SU-DHL-6 (cell line): ENCODE results near the gene MEI1.

Source experiments
- H2AFZ ChIP-seq: fragments of 200-600 bp; sonication (generic); 2 replicates; pipeline ENCODE4 v1.6.1; 2014; ENCODE audit warnings: low read depth, mild to moderate bottlenecking, moderate library complexity, mixed read lengths, antibody characterized with exemption, low read length; ENCODE audit not compliant: severe bottlenecking
- H3F3A ChIP-seq: fragments of 200-600 bp; shearing (Covaris generic); 2 replicates; pipeline ENCODE4 v1.6.0; 2016; ENCODE audit warnings: antibody characterized with exemption, mild to moderate bottlenecking; ENCODE audit not compliant: insufficient read depth
- H3K27ac ChIP-seq: fragments of 200-600 bp; sonication (generic); 2 replicates; pipeline ENCODE4 v1.5.1; 2016; ENCODE audit warnings: low read depth, mild to moderate bottlenecking, low read length, moderate library complexity, mixed read lengths
- H3K27me3 ChIP-seq: fragments of 200-600 bp; sonication (generic), shearing (Covaris generic); 2 replicates; pipeline ENCODE4 v1.6.0; 2014; ENCODE audit warnings: mild to moderate bottlenecking, low read length
- H3K36me3 ChIP-seq: fragments of 200-600 bp; sonication (generic); 2 replicates; pipeline ENCODE4 v1.6.1; 2014; ENCODE audit warnings: mild to moderate bottlenecking, low read length, mixed read lengths
- H3K4me2 ChIP-seq: fragments of 300-600, 200-600 bp; shearing (Covaris generic), sonication (generic); 2 replicates; pipeline ENCODE4 v1.6.0; 2014; ENCODE audit warnings: low read length, low read depth, mild to moderate bottlenecking; ENCODE audit not compliant: poor library complexity, severe bottlenecking
- H3K4me3 ChIP-seq: fragments of 200-600 bp; sonication (generic); 2 replicates; pipeline ENCODE4 v1.5.1; 2014; ENCODE audit warnings: antibody characterized with exemption, low read length, mild to moderate bottlenecking, mixed read lengths; ENCODE audit not compliant: insufficient read depth, poor library complexity, severe bottlenecking
- H3K79me2 ChIP-seq: fragments of 200-600 bp; sonication (generic); 2 replicates; pipeline ENCODE4 v1.6.1; 2014; ENCODE audit warnings: mild to moderate bottlenecking, low read length, moderate library complexity; ENCODE audit not compliant: insufficient read depth
- H3K9ac ChIP-seq: fragments of 200-600 bp; sonication (generic); 2 replicates; pipeline ENCODE4 v1.7.0; 2014; ENCODE audit warnings: mild to moderate bottlenecking, low read length
- H3K9me2 ChIP-seq: fragments of 200-600 bp; sonication (generic); replicated peaks from 2 replicates; pipeline ENCODE4 v1.6.1; 2014; ENCODE audit warnings: low read length; ENCODE audit not compliant: insufficient read depth
- H3K9me3 ChIP-seq: fragments of 200-600 bp; sonication (generic); 2 replicates; pipeline ENCODE4 v1.6.1; 2014; ENCODE audit warnings: low read length, mixed read lengths; ENCODE audit not compliant: insufficient read depth
- H4K20me1 ChIP-seq: fragments of 200-600 bp; sonication (generic); 2 replicates; pipeline ENCODE4 v1.6.1; 2014; ENCODE audit warnings: low read depth, mild to moderate bottlenecking, antibody characterized with exemption, low read length, moderate library complexity, mixed read lengths
- EZH2phosphoT487 ChIP-seq: fragments of 200-600 bp; sonication (generic), shearing (Covaris generic); conservative IDR thresholded peaks from 2 replicates; pipeline ENCODE4 v1.6.1; 2018; ENCODE audit warnings: mild to moderate bottlenecking, antibody characterized with exemption, low read length, moderate library complexity, mixed read lengths
- TF ChIP-seq, protein P1 (sequence below): fragments of 200-600 bp; sonication (generic); IDR thresholded peaks from one replicate; pipeline ENCODE4 v1.5.1; 2017; ENCODE audit warnings: antibody characterized with exemption, mild to moderate bottlenecking, low read length, moderate library complexity; ENCODE audit not compliant: insufficient read depth, poor library complexity, severe bottlenecking

Gene MEI1

DNA sequence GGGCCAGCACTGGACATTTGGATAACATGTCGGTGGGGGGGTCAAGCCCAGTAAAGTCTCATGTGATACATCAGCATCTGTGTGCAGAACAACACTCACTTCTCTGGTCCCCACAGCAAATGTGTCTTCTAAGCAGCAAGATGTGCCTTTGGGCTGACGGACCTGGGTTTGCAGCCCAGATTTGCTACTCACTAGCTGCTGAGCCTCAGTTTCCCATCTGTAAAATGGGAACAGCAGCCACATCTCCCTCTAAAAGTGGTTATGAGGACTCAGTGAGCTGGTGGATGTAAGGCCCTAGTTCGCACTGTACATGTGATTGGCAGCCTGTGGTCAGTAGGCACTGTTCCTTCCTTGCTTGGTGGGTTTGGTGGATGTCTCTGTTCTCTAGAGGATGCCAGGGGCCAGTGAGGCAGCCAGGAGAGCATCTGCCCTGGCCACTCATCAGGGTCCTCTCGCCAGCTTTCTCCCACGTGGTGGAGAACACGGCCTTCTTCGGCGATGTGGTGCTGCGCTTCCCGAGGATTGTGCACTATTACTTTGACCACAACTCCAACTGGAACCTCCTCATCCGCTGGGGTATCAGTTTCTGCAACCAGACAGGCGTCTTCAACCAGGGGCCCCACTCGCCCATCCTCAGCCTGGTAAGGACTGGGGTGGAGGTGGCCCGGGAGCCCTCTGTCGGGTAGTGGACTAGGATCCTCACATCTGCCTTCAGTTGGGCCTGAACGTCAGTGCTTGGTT lies 113.7 kb downstream of the MEI1 start:
- TF ChIP-seq, protein P1, sequence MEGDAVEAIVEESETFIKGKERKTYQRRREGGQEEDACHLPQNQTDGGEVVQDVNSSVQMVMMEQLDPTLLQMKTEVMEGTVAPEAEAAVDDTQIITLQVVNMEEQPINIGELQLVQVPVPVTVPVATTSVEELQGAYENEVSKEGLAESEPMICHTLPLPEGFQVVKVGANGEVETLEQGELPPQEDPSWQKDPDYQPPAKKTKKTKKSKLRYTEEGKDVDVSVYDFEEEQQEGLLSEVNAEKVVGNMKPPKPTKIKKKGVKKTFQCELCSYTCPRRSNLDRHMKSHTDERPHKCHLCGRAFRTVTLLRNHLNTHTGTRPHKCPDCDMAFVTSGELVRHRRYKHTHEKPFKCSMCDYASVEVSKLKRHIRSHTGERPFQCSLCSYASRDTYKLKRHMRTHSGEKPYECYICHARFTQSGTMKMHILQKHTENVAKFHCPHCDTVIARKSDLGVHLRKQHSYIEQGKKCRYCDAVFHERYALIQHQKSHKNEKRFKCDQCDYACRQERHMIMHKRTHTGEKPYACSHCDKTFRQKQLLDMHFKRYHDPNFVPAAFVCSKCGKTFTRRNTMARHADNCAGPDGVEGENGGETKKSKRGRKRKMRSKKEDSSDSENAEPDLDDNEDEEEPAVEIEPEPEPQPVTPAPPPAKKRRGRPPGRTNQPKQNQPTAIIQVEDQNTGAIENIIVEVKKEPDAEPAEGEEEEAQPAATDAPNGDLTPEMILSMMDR = no peak
- TF ChIP-seq EZH2phosphoT487 = no peak
- H2AFZ ChIP-seq = no peak overlapping the region
- no peaks in the 10 kb centered on the region for H4K20me1 ChIP-seq
- no peaks in the 10 kb centered on the region for H3K36me3 ChIP-seq
- H3K79me2 ChIP-seq = no peaks in the 10 kb centered on the region
- H3K9ac ChIP-seq = no peak overlapping the region
- no peak overlapping the region for H3K27ac ChIP-seq
- H3K4me3 ChIP-seq = no peak overlapping the region
- no peaks in the 10 kb centered on the region for H3K9me3 ChIP-seq
- H3K27me3 ChIP-seq = no peaks in the 10 kb centered on the region
- no peaks in the 10 kb centered on the region for H3K9me2 ChIP-seq
- H3K4me2 ChIP-seq = no peak overlapping the region
- H3F3A ChIP-seq = no peaks in the 10 kb centered on the region

DNA sequence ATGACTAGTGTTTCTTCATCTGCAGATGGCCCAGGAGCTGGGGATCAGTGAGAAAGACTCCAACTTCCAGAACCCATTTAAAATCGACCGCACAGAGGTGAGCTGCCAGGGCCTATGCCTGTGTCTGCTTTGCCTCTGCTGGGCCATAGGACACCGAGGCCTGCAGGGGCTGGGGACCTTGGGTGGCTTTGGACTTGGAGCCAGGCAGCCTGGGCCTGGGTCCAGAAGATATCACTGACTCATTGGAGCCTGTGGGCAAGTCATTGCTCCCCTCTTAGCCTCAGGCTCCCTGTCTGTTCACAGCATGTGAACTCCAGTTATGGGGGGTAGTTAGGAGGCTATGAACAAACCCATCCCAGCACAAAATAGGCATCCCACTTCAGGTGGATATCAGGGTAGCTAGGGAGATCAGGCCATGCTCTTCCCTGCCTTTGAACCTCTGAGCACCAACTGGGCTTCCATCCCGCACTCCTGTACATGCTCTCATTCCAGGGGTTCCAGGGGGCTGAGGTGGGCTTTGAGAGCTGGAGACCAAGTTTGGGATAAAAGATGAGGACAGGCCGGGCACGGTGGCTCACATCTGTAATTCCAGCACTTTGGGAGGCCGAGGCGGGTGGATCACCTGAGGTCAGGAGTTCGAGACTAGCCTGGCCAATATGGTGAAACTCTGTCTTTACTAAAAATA lies 114.6 kb downstream of the MEI1 start:
- H3F3A ChIP-seq = no peaks in the 10 kb centered on the region
- no peaks in the 10 kb centered on the region for H3K79me2 ChIP-seq
- no peaks in the 10 kb centered on the region for H3K9me3 ChIP-seq
- TF ChIP-seq EZH2phosphoT487 = no peak
- TF ChIP-seq, protein P1 = no peak
- no peak overlapping the region for H3K9ac ChIP-seq
- H3K4me2 ChIP-seq = no peak overlapping the region
- H3K9me2 ChIP-seq = no peaks in the 10 kb centered on the region
- H3K27me3 ChIP-seq = no peaks in the 10 kb centered on the region
- no peak overlapping the region for H2AFZ ChIP-seq
- no peaks in the 10 kb centered on the region for H4K20me1 ChIP-seq
- H3K4me3 ChIP-seq = no peak overlapping the region
- H3K27ac ChIP-seq = no peak overlapping the region
- no peaks in the 10 kb centered on the region for H3K36me3 ChIP-seq

DNA sequence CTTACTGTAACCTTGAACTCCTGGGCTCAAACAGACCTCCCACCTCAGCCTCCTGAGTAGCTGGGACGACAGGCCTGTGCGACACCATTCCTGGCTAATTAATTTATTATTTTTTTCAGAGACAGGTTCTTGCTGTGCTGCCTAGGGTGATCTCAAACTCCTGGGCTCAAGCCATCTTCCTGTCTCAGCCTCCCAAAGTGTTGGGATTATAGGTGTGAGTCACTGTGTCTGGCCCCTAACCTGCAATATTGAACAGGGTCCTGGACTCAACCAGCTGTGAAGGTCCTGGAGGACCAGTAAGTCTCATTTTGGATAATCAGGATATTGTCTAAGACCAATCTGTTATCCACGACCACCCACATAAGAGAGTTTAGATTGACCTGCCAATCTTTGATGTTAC lies 116.4 kb downstream of the MEI1 start:
- no peaks in the 10 kb centered on the region for H4K20me1 ChIP-seq
- no peaks in the 10 kb centered on the region for H3K36me3 ChIP-seq
- H3K27me3 ChIP-seq = no peaks in the 10 kb centered on the region
- H3K79me2 ChIP-seq = no peaks in the 10 kb centered on the region
- no peak overlapping the region for H2AFZ ChIP-seq
- H3K27ac ChIP-seq = no peak overlapping the region
- no peak for TF ChIP-seq EZH2phosphoT487
- TF ChIP-seq, protein P1 = no peak
- H3F3A ChIP-seq = no peaks in the 10 kb centered on the region
- H3K4me3 ChIP-seq = no peak overlapping the region
- H3K9me2 ChIP-seq = no peaks in the 10 kb centered on the region
- H3K4me2 ChIP-seq = no peak overlapping the region
- H3K9me3 ChIP-seq = no peaks in the 10 kb centered on the region
- H3K9ac ChIP-seq = no peak overlapping the region
